Measurements from ENCODE around the gene BNIP1.
A peak's percentile ranks its signal among the peaks of the same experiment; 100 is the strongest.
"Not testable (repeated sequence)": the region's sequence is repeated elsewhere in the genome, so short reads cannot be mapped to it uniquely, and the experiment has no call there.

Gene BNIP1, protein sequence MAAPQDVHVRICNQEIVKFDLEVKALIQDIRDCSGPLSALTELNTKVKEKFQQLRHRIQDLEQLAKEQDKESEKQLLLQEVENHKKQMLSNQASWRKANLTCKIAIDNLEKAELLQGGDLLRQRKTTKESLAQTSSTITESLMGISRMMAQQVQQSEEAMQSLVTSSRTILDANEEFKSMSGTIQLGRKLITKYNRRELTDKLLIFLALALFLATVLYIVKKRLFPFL

DNA sequence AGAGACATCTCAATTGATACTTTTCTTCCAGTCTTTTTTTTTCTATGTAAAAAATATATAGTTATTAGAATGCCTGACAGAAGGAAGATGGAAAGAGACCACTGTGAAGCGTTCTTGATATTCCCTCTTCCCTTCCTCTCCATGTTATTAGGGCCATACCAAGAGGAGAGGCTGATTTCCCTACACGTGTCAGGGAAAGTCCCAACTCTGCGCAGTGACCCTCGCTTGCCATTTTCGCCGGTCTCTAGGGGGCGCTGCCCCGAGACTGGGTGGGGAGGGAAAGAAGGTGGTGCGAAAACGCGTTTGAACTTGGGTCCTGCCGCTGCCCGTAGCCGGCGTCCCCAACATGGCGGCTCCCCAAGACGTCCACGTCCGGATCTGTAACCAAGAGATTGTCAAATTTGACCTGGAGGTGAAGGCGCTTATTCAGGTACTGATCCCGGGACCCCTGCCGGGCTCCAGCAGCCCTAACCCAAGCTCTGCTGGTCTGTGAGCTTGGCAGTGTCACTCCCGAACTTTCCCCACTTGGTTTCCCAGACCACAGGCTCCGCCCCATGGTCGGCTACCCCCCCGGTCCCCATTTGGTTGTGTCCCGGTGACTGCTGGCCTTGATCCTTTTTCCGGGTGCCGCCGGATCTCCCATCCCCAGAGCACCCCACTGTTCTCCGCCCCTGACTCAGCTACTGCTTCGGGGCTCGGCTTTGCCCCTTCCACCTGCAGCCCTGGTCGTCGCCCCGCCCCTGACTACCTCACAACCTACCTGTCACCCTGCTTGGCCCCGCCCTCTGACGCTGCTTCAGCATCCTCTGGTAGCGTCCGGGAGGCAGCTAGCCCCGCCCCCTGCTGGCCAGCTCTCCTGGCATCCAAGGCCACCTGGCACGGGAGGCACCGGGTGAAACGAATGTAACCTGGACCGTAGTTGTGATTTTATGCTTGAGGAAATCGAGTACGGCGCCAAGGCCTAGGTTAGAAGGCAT lies at the start of gene BNIP1:
Gene BNIP1, plus strand, starts transcription at position 332 of the 977 bp plus-strand sequence. Its CDS starts 15 bp downstream, at position 347.
- peak; percentile 96 for DNase-seq

DNA sequence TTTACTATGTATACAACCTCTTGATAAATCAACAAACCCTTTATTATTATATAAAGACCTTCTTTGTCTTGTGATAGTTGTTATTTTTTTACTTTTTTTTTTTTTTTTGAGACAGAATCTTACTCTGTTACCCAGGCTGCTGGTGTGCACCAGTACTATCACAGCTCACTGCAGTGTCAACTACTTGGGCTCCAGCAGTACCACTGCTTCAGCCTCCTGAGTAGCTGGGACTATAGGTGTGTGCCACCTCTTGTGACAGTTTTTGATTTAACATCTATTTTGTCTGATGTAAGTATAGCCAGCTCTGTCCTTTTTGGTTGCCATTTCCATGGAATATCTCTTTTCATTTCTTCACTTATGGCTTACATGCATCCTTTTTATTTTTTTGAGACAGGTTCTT lies 45.5 kb upstream of the BNIP1 start:
- DNase-seq: no peak

DNA sequence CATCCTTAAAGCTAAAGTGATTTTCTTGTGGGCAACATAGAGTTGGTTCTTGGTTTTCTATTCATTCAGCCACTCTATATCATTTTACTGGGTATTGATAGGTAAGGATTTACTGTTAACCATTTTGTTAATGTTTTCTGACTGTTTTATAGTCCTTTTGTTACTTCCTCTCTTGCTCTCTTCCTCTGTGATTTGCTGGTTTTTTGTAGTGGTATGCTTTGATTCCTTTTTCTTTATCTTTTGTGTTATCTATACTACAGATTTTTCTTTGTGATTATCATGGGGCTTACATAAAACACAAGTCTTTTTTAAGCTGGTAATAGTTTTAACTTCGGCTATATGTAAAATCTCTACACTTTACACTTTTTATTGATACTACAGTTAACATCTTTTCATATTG lies 44.9 kb upstream of the BNIP1 start:
- DNase-seq: no peak

DNA sequence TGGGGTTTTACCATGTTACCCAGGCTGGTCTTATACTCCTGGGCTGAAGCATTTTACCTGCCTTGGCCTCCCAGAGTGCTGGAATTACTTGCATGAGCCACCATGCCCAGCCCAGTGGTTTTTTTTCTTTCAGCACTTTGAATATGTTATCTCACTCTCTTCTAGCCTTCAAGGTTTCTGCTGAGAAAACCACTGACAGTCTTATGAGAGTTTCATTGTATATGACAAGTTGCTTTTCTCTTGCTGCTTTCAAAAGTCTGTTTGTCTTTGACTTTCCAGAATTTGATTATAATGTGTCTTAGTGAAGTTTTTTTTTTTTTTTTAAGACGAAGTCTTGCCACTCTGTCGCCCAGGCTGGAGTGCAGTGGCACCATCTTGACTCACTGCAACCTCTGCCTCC lies 43.1 kb upstream of the BNIP1 start:
- DNase-seq: no peak

DNA sequence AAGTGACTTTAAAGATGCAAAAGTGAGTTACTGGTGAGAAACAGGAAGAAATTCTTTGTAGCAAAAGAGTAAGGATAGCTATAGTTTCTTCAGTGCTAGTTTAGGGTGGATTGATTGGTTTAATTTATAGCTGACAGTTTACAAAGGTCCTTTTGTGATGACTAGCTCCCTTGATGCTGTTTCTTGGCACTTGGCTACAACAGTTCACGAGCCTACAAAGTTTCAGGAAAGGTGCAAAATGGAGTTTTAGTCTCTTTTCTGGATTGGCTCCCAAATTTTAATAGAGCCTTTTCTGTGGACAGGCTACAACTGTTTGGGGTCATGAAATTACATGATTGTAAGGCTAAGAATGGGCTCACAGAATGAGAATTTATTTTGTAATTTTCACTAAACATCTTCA lies 40.9 kb upstream of the BNIP1 start:
- no peak for DNase-seq

DNA sequence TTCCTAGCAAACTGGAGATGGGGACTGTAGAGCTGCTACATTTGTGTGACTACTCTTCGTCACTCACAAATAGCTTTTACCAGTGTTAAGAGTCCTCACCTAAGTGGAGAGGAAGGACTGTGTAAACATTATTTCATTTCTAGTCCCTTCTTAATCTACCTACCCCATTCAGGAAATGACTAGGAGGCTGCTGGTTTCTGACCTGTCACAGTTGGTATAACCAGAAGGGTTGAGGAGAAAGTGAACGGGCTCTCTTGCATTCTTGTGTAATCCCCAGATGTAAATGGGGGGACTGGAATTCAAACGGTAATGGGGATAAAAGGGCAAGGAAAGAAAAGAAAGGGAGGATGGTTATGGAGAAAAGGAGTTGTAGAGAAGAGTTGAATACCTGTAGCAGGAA lies 35.4 kb upstream of the BNIP1 start:
- no peak for DNase-seq

DNA sequence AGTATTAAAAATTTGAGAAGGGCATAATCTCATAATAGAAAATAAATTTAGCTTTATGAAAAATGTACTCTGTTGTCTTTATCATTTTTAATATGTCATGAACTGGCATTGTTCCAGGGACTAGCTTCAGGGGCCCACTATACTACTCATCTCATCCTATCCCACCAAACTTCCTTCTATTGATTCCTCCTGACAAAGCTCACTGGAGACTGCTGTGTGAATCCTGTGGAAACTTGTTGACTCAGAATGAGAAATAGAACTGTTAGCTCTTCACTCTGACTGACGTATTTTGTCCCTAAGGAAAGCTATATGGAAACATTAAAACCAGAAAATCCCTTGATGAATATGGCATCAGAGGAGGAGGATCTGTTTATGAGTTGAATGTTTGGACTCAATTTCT lies 29.8 kb upstream of the BNIP1 start:
- DNase-seq: no peak

DNA sequence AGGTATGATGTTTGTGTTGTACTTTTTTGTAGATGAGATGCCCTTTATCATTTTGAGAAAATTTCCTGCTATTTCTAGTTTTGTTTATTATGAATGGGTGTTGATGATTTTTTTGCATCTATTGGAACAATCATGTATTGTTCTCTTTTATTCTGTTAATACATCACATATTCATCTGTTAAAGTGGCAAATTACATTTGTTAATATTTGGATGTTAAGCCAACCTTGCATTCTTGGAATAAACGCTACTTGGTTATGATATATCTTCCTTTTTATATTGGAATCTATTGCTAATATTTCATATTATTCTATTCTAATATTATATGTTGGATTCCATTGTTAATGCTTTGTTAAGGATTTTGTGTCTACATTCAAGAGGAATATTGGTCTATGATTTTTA lies 24.6 kb upstream of the BNIP1 start:
- DNase-seq: no peak

DNA sequence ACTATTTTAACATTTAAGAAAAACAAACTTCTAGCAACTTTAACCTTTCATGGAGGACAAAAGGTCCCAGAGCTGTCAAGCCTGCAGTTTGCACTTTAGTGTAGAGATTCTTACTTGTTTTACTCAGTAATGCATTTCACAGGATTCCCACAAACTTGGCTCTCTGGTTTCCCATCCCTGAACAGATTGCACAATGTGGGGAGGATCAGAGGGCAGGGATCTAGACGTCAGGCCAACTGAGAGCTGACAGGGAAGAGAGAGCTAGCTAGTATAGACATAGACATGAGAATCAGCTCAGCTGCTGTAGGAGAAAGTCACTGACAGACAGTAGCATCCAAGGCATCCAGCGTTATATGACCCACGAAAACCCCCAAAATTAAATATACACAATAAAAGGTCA lies 20.9 kb upstream of the BNIP1 start:
- no peak for DNase-seq

DNA sequence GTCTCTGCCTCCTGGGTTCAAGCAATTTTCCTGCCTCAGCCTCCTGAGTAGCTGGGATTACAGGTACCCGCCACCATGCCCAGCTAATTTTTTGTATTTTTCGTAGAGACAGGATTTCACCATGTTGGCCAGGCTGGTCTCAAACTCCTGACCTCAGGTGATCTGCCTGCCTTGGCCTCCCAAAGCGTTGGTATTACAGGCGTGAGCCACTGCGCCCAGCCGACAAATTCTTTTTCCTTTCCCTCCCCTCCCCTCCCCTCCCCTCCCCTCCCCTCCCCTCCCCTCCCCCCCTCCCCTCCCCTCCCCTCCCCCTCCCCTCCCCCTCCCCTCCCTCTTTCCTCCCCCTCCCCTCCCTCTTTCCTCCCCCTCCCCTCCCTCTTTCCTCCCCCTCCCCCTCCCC lies 12.2 kb upstream of the BNIP1 start:
- not testable (repeated sequence) for DNase-seq

DNA sequence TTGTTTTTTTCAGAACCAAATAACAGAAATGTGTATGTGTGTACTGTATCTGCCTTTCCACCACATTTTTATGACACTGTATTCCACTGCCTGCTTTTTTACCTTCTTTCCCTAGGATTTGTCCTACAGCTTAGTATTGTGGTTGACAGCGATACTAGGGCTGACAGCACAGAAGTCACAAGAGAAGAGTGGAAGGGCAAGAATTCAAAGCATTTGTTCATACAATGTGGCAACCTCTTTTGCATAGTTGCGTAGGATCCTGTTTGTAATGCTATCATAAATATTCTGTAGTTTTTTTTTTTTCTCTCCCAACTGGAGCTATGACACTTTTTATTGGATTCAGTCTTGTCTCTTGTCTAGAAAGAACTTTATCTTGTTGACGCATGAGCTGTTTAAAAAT lies 5.6 kb upstream of the BNIP1 start:
- DNase-seq: no peak

DNA sequence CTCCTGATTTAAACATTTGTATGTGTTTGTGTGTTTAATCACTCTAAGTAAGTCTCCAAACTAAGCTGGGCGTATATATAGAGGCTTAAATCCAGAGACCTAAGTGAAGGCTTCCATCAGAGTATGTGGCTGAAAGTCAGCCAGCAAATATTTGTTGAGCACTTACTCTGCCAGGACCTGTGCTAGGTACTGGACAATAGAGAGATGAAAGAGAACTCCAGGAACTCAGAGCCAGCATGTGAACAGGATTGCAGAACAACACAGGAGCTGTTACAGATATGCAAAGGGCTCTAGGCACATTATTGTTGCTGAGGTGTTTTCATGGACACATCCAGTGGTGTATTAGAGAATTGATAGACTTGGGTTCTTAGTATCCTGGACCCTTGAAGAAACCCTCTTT lies 4.7 kb upstream of the BNIP1 start:
- no peak for DNase-seq

DNA sequence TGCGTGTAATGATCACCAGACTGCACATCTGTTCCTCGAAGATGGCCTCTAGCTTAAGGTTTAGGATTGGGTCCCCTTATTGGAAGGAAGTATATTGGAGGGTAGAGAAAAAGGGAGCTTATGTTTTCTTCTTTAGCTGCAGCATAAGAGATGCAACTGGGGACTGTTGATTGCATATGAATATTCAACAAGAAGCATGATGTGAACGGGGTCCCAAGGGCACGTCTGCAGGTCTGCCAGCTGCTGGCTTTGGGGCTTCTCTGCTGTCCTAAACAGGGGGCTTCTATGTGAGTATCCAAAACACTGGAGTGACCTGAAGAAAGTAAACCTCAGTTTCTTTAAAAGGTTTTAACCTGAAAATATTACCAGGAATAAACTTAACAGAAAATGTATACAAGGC lies 3.6 kb upstream of the BNIP1 start:
- DNase-seq: no peak

DNA sequence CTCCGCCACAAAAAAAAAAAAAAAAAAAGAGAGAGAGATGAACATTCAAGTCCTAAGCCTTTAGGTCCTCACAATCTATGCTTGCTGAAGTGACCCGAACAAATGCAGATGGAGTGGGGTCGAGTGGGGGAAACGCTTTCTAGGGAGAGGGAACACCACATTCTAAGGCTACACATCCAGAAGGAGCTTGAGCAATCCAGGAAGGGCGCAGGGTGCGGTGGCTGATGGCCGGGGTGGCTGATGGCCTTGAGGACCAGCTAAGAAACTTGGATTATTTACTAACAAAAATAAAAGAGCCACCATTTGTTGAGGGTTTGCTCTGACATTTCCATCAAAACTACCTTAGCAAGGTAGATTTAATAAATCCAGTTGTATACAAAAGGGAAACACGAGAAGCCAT lies 764 bp upstream of the BNIP1 start:
- no peak for DNase-seq

DNA sequence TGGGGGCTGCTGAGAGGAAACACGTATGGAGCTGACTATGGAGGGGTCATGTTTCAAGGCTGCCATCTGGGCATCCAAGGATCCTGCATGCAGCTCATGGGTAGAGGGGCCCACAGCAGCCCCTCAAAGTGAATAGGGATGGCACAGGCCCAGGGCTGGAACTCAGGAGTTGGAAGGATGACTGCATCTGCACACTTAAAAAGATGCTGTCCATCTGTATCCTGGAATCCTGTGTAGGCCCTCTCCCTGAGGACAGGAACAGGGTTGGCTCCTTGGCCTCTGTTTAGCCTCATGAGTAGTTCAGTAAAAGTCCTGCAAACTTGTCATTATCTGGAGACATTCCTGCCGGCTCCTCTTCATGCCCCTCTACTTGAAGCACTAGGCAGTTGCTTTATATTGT lies 4.0 kb downstream of the BNIP1 start:
- DNase-seq: no peak

DNA sequence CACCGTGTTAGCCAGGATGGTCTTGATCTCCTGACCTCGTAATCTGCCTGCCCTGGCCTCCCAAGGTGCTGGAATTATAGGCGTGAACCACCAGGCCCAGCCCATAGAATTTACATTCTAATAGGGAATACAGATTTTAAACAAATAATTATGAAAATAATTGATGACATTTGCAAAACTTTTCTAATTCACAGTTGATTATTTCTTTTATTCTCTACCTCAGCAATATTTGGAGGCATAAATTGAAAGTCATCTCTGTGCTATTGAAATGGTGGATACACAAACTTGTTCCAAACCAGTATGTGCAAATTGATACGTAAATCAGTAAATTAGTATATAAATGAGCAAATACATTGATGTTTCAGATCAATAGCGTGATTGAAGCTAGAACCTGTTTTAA lies 8.2 kb downstream of the BNIP1 start:
- no peak for DNase-seq

DNA sequence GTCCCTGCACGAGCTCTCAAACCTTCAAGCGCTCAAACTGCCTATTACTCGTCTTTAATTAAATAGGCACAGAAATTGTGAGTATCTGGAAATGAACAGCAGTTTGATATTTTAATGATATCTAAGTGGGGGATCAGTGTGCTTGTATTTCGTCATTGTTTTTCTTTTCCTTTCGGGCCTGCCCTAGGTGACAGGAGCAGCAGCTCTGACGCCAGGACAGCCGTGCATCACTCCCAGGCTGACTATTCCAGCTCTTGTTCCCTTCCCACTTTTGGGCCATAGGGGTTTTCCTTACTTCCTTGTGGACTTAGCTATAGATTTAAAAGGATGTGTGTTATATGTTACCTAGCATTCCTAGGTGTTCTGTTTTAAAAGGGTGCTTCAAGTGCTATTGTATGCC lies 9.5 kb downstream of the BNIP1 start:
- DNase-seq: no peak

DNA sequence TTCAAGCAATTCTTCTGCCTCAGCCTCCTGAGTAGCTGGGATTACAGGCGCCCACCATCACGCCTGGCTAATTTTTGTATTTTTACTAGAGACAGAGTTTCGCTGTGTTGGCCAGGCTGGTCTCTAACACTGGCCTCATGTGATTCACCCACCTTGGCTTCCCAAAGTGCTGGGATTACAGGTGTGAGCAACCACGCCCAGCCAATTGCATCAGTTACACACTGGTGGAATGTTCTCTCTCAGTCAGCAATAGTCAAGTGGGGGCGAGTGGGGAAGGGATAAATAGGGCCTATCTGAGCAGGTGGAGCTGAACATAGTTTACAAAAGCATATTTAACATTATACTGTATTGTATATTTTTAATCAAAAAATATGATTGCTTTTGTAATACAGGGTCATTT lies 10.3 kb downstream of the BNIP1 start:
- DNase-seq: not testable (repeated sequence)

DNA sequence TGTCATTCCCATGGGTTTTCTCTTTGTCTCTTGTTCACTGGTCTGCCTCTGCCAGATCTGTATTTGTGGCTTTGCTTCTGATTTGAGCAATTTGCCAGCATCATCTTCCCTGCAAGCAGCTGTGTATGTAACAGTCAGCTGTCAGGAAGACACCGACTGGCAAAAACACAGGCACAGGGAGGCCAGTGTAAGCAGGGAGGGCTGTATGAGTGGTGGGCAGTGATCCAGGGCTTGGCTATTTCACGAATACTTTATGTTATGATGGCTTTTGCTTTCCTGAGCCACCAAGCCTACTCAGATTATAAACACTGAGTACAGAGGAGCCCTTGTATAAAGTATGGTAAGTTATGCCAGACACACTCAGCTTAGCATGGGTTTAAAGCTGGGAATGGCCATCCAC lies 11.6 kb downstream of the BNIP1 start:
- DNase-seq: no peak

DNA sequence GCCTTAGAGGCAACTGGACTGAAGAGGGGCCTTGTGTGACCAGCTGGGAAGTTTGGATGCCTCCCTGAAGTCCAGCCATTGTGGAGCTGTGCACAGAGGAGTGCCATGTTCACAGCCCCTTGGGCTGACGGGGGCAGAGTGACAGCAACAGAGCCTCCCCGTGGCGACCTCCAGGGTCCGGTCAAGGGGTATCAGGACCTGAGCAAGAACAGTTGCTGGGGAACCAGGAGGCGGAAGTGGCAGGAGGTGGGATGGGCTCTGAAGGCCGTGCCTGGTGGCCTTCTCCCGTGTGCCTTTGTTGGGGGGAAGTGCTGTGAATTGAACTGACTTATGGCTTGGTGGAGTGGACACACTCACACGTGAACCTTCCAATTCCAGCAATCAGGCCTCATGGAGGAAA lies 14.0 kb downstream of the BNIP1 start:
- DNase-seq: no peak

DNA sequence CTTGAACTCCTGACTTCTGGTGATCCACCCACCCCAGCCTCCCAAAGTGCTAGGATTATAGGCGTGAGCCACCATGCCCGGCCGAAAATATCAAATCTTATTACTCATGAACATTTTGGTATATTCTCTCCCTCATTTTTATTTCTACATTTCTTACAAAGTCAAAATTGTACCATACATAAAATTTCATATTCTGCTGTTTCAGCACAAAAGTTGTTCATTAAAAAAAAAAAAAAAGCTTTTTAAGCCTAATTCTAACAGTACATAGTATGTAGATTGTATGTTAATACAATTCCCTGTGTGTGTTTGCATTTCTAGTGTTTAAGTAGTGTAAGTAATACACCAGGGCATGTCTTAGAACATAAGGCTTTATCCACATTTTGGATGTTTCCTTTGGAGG lies 14.9 kb downstream of the BNIP1 start:
- DNase-seq: no peak

DNA sequence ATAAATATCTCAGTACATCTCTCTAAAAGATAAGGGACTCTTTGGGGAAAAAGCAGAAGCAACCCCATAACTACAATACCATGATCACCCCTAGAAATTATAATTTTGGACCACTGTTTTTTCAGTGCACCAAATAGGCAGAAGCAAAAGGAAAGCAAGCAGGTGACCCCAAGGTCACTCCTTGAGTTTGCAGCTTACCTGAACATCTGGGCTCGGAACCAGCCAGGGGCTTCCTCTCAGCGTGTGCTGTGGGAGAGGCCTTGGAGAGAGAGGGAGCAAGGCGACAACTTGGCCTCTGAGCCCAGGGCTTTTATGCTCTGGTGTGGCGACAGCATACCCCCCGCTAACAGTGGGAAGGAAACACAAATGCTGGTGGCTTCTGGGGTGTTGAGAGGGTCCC lies 16.8 kb downstream of the BNIP1 start:
- DNase-seq: no peak

DNA sequence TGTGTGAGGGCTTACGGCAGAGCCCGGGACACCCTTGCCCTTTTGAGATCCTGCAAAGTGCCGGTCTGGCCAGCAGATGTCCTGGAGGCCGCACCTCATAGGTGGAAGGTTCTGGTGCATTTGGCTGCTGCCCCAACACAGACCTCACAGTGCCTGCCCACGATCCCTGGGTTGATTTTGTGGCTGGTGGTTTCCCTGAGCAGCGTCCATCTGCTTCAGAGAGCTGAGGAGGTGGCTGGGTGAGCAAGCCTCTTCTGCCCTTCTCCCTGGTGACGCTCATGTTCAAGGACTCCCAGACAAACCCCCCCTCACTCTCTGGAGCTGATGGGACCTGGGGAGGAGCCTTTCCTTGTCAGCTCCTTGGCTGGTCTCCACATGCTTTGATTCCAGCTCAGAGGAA lies 18.9 kb downstream of the BNIP1 start:
- no peak for DNase-seq
